Measurements from ENCODE around the gene KLHDC7B.
A peak's percentile ranks its signal among the peaks of the same experiment; 100 is the strongest.
"Not testable (repeated sequence)": the region's sequence is repeated elsewhere in the genome, so short reads cannot be mapped to it uniquely, and the experiment has no call there.

KLHDC7B gene

GRCh38 chr22:50535113-50535512 lies 10.6 kb upstream of the KLHDC7B start:
- in situ Hi-C loops (cut with HindIII; ENCODE audit: low pct_ligation_motif_present, low sequenced_read_pairs): no loop called here
- Histone ChIP-seq H3K36me3 (replicated peaks) (no peaks in the 10 kb centered on the region), H3K4me3 (ENCODE audit: low read depth, low read length) (no peak overlapping the region), H3K27ac (no peak overlapping the region), H3K27me3 (replicated peaks) (no peaks in the 10 kb centered on the region)
- no peak for DNase-seq
- TF ChIP-seq CTCF (IDR thresholded peaks at IDR 0.05; ENCODE audit: low read depth, low read length, missing control alignments): no peak

GRCh38 chr22:50536226-50536625 lies 9.5 kb upstream of the KLHDC7B start:
- in situ Hi-C loops (cut with HindIII; ENCODE audit: low pct_ligation_motif_present, low sequenced_read_pairs): no loop called here
- Histone ChIP-seq H3K36me3 (replicated peaks) (no peaks in the 10 kb centered on the region), H3K4me3 (ENCODE audit: low read depth, low read length) (no peak overlapping the region), H3K27ac (no peak overlapping the region), H3K27me3 (replicated peaks) (no peaks in the 10 kb centered on the region)
- no peak for TF ChIP-seq CTCF (IDR thresholded peaks at IDR 0.05; ENCODE audit: low read depth, low read length, missing control alignments)
- DNase-seq: no peak

GRCh38 chr22:50537765-50538164 lies 7.9 kb upstream of the KLHDC7B start:
- DNase-seq: no peak
- Histone ChIP-seq H3K36me3 (replicated peaks) (no peaks in the 10 kb centered on the region), H3K27ac (no peak overlapping the region), H3K27me3 (replicated peaks) (no peaks in the 10 kb centered on the region), H3K4me3 (ENCODE audit: low read depth, low read length) (no peak overlapping the region)
- TF ChIP-seq CTCF (IDR thresholded peaks at IDR 0.05; ENCODE audit: low read depth, low read length, missing control alignments): no peak
- in situ Hi-C loops (cut with HindIII; ENCODE audit: low pct_ligation_motif_present, low sequenced_read_pairs): no loop called here

- Histone ChIP-seq H3K4me3 (ENCODE audit: low read depth, low read length) (no peak overlapping the region), H3K36me3 (replicated peaks) (no peaks in the 10 kb centered on the region), H3K27me3 (replicated peaks) (no peaks in the 10 kb centered on the region), H3K27ac (no peak overlapping the region)
- in situ Hi-C loops (cut with HindIII; ENCODE audit: low pct_ligation_motif_present, low sequenced_read_pairs): no loop called here
- TF ChIP-seq CTCF (IDR thresholded peaks at IDR 0.05; ENCODE audit: low read depth, low read length, missing control alignments): no peak
- DNase-seq: no peak
Measured at GRCh38 chr22:50540381-50540780, 5.3 kb upstream of the KLHDC7B start.

- DNase-seq: peak; percentile 63
- H3K36me3 ChIP-seq (replicated peaks); H3K4me3 ChIP-seq (ENCODE audit: low read depth, low read length); H3K27ac ChIP-seq; in situ Hi-C loops (cut with HindIII; ENCODE audit: low pct_ligation_motif_present, low sequenced_read_pairs); H3K27me3 ChIP-seq (replicated peaks): not testable (repeated sequence)
Measured at GRCh38 chr22:50541667-50542026, 4.1 kb upstream of the KLHDC7B start.

GRCh38 chr22:50542416-50542927 lies 3.2 kb upstream of the KLHDC7B start:
- Histone ChIP-seq H3K27me3 (replicated peaks) (peaks cover 17% of the 10 kb centered on the region), H3K36me3 (replicated peaks) (no peaks in the 10 kb centered on the region), H3K27ac (no peak overlapping the region), H3K4me3 (ENCODE audit: low read depth, low read length) (no peak overlapping the region)
- DNase-seq: no peak
- no peak for TF ChIP-seq CTCF (IDR thresholded peaks at IDR 0.05; ENCODE audit: low read depth, low read length, missing control alignments)
- in situ Hi-C loops (cut with HindIII; ENCODE audit: low pct_ligation_motif_present, low sequenced_read_pairs): no loop called here
